RWPE2 (cell line): ENCODE results near the gene PAQR5.

Experiments used
- ATAC-seq: fragments of 200-7000 bp; cut with Tn5 transposase; 3 replicates; pipeline ENCODE4 v1.9.1; 2021; ENCODE audit warnings: low read depth
- DNase-seq: peaks from one replicate; pipeline ENCODE4 v3.0.0-alpha.2; 2020; ENCODE audit warnings: low spot score
- H3K27ac ChIP-seq: fragments of 450-650 bp; 2 replicates; pipeline ENCODE4 v1.5.1; 2017; ENCODE audit warnings: mild to moderate bottlenecking; ENCODE audit not compliant: poor library complexity, severe bottlenecking
- H3K27me3 ChIP-seq: fragments of 250-450 bp; sonication (Bioruptor Pico); 2 replicates; pipeline ENCODE4 v1.5.1; 2021; ENCODE audit warnings: mild to moderate bottlenecking, moderate library complexity; ENCODE audit not compliant: insufficient read depth, poor library complexity, severe bottlenecking
- H3K36me3 ChIP-seq: fragments of 250-450 bp; sonication (Bioruptor Pico); 2 replicates; pipeline ENCODE4 v1.5.1; 2020; ENCODE audit warnings: low read depth, mild to moderate bottlenecking, moderate library complexity
- H3K4me1 ChIP-seq: fragments of 250-450 bp; sonication (Bioruptor Pico); 2 replicates; pipeline ENCODE4 v1.5.1; 2021; ENCODE audit warnings: mild to moderate bottlenecking, moderate library complexity; ENCODE audit not compliant: insufficient read depth, poor library complexity, severe bottlenecking
- H3K4me3 ChIP-seq: fragments of 250-450 bp; sonication (Bioruptor Pico); 2 replicates; pipeline ENCODE4 v1.5.1; 2021; ENCODE audit warnings: mild to moderate bottlenecking, moderate library complexity; ENCODE audit not compliant: severe bottlenecking
- H3K9me3 ChIP-seq: fragments of 250-450 bp; sonication (Bioruptor Pico); 2 replicates; pipeline ENCODE4 v1.5.1; 2021; ENCODE audit warnings: mild to moderate bottlenecking, moderate library complexity; ENCODE audit not compliant: severe bottlenecking
- TF ChIP-seq, protein P1 (sequence below): fragments of 450-650 bp; IDR thresholded peaks from one replicate; pipeline ENCODE4 v1.5.1; 2017; ENCODE audit warnings: mild to moderate bottlenecking, moderate library complexity; ENCODE audit not compliant: poor library complexity, severe bottlenecking

PAQR5 gene

GRCh38 chr15:69402816-69403215 lies 104.1 kb downstream of the PAQR5 start:
- Histone ChIP-seq H3K27me3 (no peaks in the 10 kb centered on the region), H3K4me1 (peaks cover 9% of the 10 kb centered on the region), H3K9me3 (no peaks in the 10 kb centered on the region), H3K4me3 (no peak overlapping the region), H3K36me3 (no peaks in the 10 kb centered on the region), H3K27ac (no peak overlapping the region)
- DNase-seq (no peak), ATAC-seq (no peak)
- TF ChIP-seq, protein P1, sequence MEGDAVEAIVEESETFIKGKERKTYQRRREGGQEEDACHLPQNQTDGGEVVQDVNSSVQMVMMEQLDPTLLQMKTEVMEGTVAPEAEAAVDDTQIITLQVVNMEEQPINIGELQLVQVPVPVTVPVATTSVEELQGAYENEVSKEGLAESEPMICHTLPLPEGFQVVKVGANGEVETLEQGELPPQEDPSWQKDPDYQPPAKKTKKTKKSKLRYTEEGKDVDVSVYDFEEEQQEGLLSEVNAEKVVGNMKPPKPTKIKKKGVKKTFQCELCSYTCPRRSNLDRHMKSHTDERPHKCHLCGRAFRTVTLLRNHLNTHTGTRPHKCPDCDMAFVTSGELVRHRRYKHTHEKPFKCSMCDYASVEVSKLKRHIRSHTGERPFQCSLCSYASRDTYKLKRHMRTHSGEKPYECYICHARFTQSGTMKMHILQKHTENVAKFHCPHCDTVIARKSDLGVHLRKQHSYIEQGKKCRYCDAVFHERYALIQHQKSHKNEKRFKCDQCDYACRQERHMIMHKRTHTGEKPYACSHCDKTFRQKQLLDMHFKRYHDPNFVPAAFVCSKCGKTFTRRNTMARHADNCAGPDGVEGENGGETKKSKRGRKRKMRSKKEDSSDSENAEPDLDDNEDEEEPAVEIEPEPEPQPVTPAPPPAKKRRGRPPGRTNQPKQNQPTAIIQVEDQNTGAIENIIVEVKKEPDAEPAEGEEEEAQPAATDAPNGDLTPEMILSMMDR: no peak

- Histone ChIP-seq H3K4me1 (peaks cover 9% of the 10 kb centered on the region), H3K27ac (no peak overlapping the region), H3K4me3 (no peak overlapping the region), H3K27me3 (no peaks in the 10 kb centered on the region), H3K36me3 (no peaks in the 10 kb centered on the region), H3K9me3 (no peaks in the 10 kb centered on the region)
- TF ChIP-seq, protein P1: no peak
- ATAC-seq: peak; percentile 89
- no peak for DNase-seq
Measured at GRCh38 chr15:69403594-69403993, 104.9 kb downstream of the PAQR5 start.

DNA sequence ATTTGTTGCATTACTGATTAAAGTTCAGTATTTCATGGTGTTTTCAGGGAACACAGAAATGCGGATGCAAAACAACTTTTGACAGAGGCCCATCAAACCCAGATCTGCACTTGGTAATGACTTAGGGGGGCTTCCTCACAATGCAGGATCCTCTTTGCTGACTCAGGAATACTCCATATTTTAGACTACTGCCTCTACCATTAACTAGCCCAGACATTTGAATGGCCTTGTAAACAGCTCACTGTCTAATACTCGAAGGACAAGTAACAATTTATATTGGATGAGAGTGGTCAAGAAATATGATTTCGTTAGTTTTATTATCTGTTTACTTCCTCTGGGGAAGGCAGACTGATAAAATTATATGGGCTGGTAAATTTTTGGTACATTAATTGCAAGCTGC lies 106.4 kb downstream of the PAQR5 start:
- Histone ChIP-seq H3K27ac (no peak overlapping the region), H3K4me3 (no peak overlapping the region), H3K4me1 (peaks cover 9% of the 10 kb centered on the region), H3K27me3 (no peaks in the 10 kb centered on the region), H3K9me3 (no peaks in the 10 kb centered on the region), H3K36me3 (no peaks in the 10 kb centered on the region)
- DNase-seq: no peak
- TF ChIP-seq, protein P1: no peak
- no peak for ATAC-seq

- Histone ChIP-seq H3K36me3 (no peaks in the 10 kb centered on the region), H3K4me1 (peaks cover 9% of the 10 kb centered on the region), H3K9me3 (no peaks in the 10 kb centered on the region), H3K4me3 (no peak overlapping the region), H3K27ac (no peak overlapping the region), H3K27me3 (no peaks in the 10 kb centered on the region)
- TF ChIP-seq, protein P1: no peak
- no peak for DNase-seq
- ATAC-seq: no peak
Measured at GRCh38 chr15:69407719-69408400, 109.1 kb downstream of the PAQR5 start.

- ATAC-seq: no peak
- Histone ChIP-seq H3K4me3 (no peak overlapping the region), H3K4me1 (peaks cover 3% of the 10 kb centered on the region), H3K36me3 (no peaks in the 10 kb centered on the region), H3K27me3 (no peaks in the 10 kb centered on the region), H3K9me3 (no peaks in the 10 kb centered on the region), H3K27ac (no peak overlapping the region)
- TF ChIP-seq, protein P1: no peak
- DNase-seq: no peak
Measured at GRCh38 chr15:69408841-69409240, 110.1 kb downstream of the PAQR5 start.
